ENCODE data around the gene ADSS2. TPM values are rescaled to one million over a fixed set of nuclear protein-coding genes. Genes with fewer than 3 reads are reported as not detected.
"Not testable (repeated sequence)": the region's sequence is repeated elsewhere in the genome, so short reads cannot be mapped to it uniquely, and the experiment has no call there.

The ADSS2 gene
- total RNA-seq, 1 donor from 2014 or later = 38.5 TPM

- H3K4me1 ChIP-seq = no peaks in the 10 kb centered on the region
- no peak overlapping the region for H3K27ac ChIP-seq
- intact Hi-C loops (cut with DNase I) = no loop called here
- TF ChIP-seq CTCF (IDR thresholded peaks at IDR 0.05) = no peak
- no peaks in the 10 kb centered on the region for H3K27me3 ChIP-seq (ENCODE audit: low read depth)
- ATAC-seq = no peak
- H3K36me3 ChIP-seq = no peaks in the 10 kb centered on the region
- DNase-seq = no peak
- no peak overlapping the region for H3K4me3 ChIP-seq
- no peaks in the 10 kb centered on the region for H3K9me3 ChIP-seq
These were observed 75.6 kb downstream of the ADSS2 start for GRCh38 chr1:244376126-244376525.

- H3K9me3 ChIP-seq = no peaks in the 10 kb centered on the region
- H3K27ac ChIP-seq = no peak overlapping the region
- no peaks in the 10 kb centered on the region for H3K4me1 ChIP-seq
- no peak for ATAC-seq
- no peak overlapping the region for H3K4me3 ChIP-seq
- DNase-seq = no peak
- H3K27me3 ChIP-seq (ENCODE audit: low read depth) = no peaks in the 10 kb centered on the region
- H3K36me3 ChIP-seq = no peaks in the 10 kb centered on the region
- no peak for TF ChIP-seq CTCF (IDR thresholded peaks at IDR 0.05)
- intact Hi-C loops (cut with DNase I) = no loop called here
These were observed 76.7 kb downstream of the ADSS2 start for GRCh38 chr1:244375051-244375450.

- H3K4me1 ChIP-seq; H3K9me3 ChIP-seq; DNase-seq; H3K4me3 ChIP-seq; H3K36me3 ChIP-seq; H3K27me3 ChIP-seq (ENCODE audit: low read depth); H3K27ac ChIP-seq; ATAC-seq; intact Hi-C loops (cut with DNase I): not testable (repeated sequence)
These were observed 77.2 kb downstream of the ADSS2 start for GRCh38 chr1:244374484-244374883.

GRCh38 chr1:244371242-244372141 is 80.2 kb downstream of the ADSS2 start:
- Histone ChIP-seq H3K4me1 (no peaks in the 10 kb centered on the region), H3K27ac (no peak overlapping the region), H3K9me3 (no peaks in the 10 kb centered on the region), H3K36me3 (no peaks in the 10 kb centered on the region), H3K27me3 (ENCODE audit: low read depth) (no peaks in the 10 kb centered on the region), H3K4me3 (no peak overlapping the region)
- no peak for ATAC-seq
- TF ChIP-seq CTCF (IDR thresholded peaks at IDR 0.05) = no peak
- intact Hi-C loops (cut with DNase I) = no loop called here
- DNase-seq = no peak

- DNase-seq = no peak
- Histone ChIP-seq H3K36me3 (no peaks in the 10 kb centered on the region), H3K9me3 (no peaks in the 10 kb centered on the region), H3K4me1 (no peaks in the 10 kb centered on the region), H3K27me3 (ENCODE audit: low read depth) (no peaks in the 10 kb centered on the region), H3K4me3 (no peak overlapping the region), H3K27ac (no peak overlapping the region)
- no peak for ATAC-seq
- no peak for TF ChIP-seq CTCF (IDR thresholded peaks at IDR 0.05)
- intact Hi-C loops (cut with DNase I) = no loop called here
These were observed 81.6 kb downstream of the ADSS2 start for GRCh38 chr1:244370060-244370637.
